Stromal cell of bone marrow (primary cell): ENCODE measurements around the gene NFATC4.
"Not testable (repeated sequence)": the region's sequence is repeated elsewhere in the genome, so short reads cannot be mapped to it uniquely, and the experiment has no call there.

ENCODE experiments used
- DNase-seq: peaks from one replicate; pipeline ENCODE4 v3.0.0-alpha.2; 2012; ENCODE audit warnings: low read depth

The NFATC4 gene

DNA sequence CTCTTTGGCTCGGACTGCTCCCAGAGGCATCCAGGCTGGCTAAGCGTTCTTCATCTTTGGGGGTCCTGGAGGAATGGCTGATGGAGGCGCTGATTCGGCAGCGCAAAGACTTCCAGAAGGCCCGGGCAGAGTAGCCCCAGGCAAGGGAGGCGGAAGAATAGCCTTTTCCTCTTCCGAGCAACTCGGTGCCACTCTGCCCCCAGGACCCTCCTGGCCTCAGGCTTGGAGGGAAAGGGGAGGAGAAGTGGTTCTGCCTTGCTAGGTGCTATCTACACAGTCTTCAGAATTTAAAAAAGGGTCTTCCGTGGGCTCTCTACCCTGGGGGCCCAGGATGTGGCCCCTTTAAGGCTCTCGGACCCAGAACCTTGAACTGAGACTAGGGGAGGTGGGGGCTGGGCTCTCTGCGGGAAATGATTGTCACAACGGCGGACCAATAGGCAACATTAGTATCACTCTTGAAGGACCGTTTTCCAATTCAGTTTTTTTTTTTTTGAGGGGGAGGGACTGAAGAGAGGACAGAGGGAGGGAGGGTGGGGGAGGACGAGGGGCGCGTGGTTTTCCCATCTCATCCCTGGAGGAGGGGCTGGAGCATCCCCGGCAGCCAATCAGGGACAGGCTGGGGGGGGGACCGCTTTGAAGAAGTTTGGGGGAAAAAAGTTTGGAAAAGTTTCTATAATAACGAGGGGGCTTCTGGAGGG lies at the start of gene NFATC4:
Gene NFATC4, plus strand, starts transcription at position 671 of the 698 bp plus-strand sequence. CDS start 157 bp downstream, outside the sequence.
- DNase-seq: peak; percentile 97

DNA sequence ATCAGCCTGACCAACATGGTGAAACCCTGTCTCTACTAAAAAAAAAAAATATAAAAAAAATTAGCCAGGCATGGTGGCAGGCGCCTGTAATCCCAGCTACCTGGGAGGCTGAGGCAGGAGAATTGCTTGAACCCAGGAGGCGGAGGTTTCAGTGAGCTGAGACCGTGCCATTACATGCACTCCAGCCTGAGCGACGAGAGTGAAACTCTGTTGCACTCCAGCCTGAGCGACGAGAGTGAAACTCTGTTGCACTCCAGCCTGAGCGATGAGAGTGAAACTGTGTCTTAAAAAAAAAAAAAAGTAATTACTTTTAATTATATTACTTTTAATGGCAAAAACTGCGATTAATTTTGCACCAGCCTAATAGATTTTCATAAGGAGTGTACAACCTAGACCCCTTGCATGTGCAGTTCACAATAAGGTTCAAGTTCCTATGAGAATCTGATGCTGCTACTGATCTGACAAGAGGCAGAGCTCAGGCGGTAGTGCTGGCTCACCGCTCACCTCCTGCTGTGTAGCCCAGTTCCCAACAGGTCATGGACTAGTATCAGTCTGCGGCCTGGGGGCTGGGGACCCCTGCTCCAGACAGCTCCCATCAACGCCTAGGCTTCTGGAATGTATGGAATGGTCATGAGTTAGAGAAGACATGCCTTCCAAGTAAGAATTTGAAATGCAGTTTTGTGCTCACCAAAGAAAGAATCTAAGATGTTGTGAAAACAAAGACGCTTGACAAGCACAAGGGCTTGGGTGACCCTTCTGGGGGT lies 46.6 kb upstream of the NFATC4 start:
- DNase-seq: no peak

DNA sequence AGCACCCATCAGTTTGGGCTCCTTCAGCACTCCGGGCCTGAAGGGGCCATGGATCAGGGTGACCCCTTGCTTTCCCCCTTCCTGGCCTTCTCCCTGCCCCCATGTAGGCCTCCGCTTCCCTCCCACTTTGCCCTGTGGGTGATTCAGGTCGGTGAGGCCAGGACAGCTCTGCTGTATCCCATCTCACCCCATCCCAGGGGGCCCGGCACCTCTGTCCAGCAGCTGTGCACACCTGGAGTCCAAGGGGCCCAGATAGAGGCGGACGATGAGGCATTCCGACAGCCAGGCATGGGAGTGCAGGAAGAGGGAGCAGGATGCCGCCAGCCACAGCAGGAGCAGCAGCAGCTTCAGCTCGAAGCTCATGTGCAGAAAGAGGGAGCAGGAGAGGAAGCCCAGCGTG lies 45.3 kb upstream of the NFATC4 start:
- no peak for DNase-seq

DNA sequence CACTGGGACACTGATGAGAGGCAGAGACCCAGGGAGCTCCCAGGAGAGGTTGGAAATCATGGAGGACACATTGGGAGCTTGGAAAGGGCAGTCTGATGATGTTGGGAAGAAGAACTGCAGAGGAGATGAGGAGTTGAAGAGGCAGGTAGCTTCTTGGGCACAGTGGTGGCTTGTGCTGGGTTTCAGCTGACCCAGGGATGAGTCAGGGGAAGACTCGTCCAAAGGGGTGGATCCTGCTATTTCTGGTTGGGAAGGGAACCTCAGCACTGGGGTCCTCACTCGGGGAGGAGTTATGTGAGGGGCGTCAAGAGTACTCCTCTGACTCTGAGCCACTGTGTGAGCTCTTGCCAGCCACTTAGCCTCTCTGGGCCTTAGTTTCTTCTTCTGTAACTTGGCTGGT lies 44.6 kb upstream of the NFATC4 start:
- no peak for DNase-seq

DNA sequence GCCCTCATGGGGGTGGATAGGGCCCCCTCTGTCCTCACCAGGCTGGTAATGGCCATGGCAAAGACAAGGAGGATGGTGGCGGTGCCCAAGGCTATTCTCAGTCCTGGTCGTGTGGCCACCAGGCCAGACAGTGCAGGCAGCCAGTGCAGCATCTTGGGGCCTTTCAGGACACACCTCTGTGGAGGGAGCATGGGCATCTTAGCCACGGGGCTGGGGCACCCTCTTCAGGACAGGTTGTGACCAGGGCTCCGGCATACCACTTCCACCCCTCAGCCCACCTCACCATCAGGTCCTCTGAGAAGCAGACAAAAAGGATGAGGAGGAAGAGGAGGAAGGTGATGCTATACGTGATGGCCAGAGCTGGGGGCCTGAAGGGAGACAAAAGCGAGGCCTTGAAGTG lies 44.0 kb upstream of the NFATC4 start:
- no peak for DNase-seq

DNA sequence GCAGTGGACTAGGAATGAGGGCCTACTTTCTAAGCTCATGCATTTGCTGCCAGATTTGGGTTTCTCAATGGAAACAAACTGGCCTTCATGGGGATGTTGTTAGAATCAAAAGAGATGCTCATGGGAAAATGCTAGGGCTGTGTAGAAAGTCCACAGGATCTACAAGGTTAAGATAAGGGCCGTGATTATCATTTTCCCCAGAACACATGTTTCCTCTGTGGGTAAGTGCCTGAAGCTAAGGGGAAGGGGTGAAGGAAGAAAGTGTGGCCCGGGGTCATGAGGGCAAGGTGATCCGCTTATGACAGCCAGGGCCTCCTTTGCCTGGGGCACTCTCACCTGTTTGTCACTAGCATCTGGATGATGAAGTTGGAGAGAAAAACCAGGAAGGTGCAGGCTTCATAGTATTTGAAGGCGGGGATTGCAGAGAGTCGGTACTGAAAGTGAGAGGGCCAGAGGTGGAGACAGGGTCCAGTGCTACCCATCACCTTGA lies 42.9 kb upstream of the NFATC4 start:
- no peak for DNase-seq

DNA sequence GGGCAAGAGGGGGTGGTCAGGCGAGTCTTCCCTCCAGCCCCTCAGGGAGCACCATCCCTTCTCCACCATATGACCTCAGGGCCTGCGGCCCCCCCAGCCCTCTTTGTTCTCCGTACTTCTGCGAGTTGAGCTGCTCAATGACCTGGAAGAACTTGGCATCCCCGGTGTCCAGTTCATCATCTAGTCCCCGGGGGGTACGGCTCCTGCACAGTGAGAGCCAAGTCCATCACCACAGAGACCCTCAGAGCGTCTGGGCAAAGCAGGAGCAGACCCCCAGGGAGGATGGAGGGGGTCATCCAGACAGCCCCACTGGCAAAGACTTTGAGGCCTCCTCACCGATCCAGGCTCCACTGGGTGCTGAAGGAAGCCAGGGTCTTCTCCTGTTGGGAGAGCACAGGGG lies 42.0 kb upstream of the NFATC4 start:
- no peak for DNase-seq

DNA sequence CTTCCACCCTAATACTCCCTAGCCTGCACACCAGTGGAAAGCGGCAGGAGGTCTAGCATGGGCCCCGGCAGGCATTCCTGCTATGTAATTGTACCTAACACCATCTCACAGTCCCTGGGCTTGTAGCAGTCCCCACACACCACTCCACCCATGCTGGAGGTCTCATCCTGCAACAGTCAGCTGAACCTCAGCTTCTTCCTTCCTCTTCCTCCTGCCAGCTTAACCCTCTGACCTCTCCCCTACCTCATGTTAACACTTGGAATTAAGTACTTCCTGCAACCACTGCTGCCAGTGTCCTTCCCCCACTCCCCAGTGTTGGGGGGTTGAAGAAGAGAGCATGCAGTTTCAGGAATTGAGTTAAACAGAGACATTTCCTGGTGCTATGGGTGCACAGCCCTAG lies 40.7 kb upstream of the NFATC4 start:
- no peak for DNase-seq

DNA sequence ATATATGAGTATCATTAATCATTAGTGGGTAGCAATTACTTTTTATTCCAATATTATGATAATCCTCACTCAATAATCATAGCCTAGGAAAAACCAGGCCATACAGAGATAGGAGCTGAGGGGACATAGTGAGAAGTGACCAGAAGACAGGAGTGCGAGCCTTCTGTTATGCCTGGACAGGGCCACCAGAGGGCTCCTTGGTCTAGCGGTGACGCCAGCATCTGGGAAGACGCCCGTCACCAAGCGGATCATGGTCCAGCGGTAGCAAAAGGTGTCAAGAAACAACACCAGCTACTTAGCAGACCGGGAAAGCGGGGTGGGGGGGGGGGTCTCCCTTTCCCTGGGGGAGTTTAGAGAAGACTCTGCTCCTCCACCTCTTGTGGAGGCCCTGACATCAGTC lies 40.1 kb upstream of the NFATC4 start:
- DNase-seq: not testable (repeated sequence)

DNA sequence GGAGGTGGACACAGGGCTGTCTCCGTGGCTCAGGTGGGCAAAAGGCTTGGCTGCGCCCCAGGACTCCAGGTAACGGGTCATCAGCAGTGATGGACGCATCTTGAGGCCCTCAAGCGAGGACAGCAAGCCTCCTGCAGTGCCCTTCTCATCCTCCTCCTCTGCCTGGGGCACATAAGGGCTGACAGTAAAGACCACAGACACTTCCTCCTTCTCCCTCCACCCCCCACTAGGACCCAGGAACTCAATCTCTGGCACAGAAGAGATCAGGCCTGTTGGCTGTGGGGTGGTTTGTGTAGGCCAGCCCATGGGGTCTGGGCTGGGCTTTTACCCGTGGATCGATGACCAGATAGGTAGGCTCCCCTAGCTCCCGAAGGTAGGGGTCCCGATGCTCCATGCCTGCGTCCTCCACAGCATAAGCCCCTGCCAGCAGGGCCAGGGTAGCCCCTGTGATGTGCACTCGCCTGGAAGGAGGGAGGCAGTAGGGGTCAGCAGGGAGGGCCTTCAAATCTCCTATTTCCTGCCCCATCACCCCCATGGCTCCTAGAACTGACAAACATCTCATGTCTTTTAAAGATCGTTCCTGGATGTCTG lies 38.8 kb upstream of the NFATC4 start:
- no peak for DNase-seq

DNA sequence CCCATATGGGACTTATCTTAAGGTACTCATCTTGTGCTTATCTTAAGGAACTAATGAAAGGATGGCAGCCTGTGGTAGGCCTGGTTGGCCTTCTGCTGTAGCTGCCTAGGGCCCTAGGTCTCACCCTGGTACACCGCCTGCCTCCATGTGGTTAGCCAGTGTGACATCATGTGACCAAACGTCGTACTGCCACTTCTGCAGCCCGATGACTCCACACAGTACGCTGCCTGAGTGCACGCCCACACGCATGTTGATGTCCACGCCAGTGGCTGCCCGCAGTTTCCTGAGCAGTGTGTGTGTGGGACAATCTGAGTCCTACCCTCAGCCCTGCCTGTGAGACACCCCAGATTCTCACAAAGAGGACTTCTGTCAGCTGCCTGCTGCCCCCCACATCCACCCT lies 38.2 kb upstream of the NFATC4 start:
- no peak for DNase-seq

DNA sequence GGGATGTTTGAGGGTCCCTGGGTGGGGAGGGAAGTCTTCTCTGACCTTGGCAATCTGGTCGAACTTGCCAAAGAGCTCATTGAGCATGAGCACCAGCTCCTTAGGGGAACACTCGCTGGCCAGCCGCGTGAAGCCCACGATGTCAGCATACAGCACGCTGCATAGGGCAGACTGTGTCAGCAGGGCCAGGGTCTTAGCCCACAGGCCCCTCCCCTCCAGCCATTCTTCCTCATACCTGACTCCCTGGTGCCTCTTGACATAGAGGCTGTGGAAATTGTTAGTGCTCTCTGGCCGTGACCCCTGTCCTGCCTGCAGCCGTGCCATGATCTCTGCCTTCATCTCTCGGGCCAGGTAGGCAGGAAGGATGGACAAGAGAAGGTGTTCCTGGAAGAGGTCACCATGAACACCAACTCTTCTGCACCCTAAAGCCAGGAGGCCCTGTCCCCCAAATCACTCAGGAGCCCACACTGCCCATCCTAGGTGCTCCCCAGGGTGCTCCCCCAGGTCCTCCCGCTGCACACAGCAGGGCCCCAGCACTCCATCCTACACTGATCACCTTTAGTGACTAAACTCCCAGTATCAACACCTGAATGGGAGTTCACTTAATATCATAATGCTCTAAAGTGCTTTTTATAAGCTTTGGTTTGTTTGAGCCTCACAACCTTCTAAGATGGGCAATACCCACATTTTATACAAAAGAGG lies 36.9 kb upstream of the NFATC4 start:
- no peak for DNase-seq

DNA sequence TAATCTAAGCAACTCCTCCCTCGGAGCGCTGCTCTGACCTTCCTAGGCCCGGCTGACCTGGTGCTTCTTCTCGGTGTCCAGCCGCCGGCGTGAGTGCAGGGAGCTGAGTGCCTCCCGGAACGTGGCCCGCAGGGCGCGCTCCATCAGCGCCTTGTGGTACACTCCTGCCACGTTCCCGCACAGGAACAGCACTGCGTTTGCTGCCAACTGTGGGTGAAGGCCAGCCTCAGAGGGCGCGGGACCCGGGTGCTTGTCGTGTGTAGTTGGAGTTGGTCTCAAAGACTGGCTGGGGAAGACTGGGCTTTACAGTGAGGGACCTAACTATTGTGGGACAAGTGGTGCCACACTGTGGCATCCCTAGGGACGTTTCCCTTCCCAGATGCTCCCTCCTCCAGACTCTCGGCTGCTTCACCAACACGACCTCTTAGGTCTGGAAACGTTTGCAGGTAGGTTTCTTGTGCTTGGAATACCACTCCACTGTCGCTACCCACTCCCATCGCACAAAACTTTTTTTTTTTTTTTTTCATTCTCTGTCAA lies 36.2 kb upstream of the NFATC4 start:
- DNase-seq: no peak

DNA sequence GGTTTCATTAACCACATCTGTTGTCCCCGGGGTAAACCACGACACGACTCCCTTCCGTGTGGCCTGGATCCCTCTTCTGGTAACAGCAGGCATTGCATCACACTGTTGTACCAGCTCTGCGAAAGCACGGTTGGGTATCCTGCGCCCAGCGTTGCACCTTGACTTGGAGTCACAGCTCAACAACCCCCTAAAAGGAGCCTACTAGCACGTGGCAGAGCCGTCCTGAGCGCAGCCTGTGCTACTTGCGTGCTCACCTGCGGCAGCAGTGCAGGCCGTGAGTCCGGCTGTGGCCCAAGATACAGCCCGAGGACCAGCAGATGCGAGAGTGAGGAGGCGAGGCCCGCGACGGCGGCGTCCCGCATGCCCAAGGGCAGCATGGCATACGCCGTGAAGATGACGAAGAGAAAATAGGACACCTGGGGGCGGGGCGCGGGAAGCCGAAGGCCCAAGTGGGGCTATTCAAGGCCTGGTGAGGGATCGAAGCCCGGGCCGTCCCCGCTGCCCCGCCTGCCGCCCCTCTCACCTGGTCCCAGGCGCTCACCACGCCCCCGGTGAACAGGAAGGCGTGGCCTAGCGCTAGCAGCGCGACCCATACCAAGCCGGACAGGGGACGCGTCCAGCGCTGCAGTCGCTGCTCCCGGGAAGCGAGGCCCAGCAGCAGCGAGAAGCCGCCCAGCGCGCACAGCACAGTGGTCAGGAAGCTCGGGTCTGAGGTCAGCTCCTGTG lies 35.6 kb upstream of the NFATC4 start:
- no peak for DNase-seq

DNA sequence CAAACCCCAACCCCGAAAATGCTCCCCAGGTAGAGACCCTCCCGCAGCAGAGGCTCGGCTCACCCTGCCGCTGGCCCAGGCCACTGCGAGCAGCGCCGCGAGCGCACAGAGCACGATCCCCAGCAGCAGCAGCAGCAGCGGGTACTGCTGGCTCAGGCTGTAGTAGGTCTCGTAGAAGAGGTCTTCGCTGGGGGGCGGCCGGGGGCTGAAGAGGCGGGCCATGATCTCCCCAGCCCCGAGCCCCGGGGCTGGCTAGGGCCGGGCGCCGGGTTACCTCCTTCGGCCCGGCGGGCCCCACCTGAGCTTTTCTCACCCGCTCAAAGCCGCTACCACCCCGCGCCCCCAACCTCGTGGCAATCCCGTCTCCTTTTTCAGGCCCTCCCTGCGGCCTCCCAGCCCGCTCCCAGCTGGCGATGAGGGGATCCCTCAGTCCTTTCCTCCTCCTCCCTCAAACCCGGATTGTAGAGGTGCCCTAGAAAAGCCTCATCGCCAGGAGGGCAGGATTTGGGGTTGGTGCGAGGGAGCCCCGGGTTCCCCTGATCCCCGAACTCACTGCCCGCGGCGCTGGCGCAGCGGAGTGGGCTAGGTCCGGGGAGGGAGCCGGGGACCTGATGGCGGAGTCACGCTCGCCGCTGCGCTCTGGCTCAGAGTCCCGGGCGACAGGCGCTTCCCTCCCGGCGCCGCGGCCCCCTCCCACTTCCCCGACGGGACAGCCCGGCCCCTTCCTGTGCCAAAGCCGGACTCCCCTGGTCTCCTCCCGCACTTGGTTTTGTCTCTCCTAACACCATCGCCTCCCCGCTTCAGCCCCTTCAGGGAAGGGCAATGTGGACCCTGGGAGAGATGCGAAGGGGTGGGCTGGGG lies 33.3 kb upstream of the NFATC4 start, which contains the start of gene ADCY4:
Gene ADCY4, minus strand, starts transcription at position 641 of the 861 bp plus-strand sequence. Its CDS starts 419 bp downstream, at position 222.
- no peak for DNase-seq

DNA sequence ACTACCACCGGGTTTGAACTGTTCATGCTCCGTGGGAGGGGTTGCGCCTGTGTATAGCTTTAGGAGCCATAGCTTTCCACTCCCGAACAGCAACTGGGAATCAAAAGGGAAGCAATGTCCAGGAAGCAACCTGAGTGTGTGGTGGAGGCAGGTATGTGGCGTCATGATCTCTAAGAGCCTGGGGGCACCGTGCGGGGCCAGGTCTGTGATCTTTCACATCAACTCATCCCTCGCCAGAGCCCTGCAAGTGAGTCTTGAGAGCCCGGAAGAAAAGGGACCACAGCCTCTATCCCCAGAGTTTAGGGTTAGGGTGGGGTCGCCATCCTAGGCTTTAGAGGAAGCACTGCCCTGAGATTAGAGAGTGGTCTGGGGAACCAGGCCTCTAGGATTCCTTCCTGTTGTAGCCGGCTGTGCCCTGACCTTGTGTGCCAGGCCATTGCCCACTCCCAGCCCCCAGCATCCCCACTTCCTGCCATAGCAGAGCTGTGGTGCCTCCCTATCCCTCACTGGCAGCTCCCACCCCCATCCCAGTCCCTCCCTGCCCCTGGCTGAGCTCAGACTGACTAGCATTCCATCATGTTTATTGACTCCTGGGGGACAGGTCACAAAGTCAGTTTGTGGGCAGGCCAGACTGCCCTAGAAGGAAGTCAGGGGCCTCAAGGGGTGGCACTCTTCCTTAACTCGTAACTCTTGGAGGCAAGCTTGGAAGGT lies 32.4 kb upstream of the NFATC4 start:
- DNase-seq: no peak

DNA sequence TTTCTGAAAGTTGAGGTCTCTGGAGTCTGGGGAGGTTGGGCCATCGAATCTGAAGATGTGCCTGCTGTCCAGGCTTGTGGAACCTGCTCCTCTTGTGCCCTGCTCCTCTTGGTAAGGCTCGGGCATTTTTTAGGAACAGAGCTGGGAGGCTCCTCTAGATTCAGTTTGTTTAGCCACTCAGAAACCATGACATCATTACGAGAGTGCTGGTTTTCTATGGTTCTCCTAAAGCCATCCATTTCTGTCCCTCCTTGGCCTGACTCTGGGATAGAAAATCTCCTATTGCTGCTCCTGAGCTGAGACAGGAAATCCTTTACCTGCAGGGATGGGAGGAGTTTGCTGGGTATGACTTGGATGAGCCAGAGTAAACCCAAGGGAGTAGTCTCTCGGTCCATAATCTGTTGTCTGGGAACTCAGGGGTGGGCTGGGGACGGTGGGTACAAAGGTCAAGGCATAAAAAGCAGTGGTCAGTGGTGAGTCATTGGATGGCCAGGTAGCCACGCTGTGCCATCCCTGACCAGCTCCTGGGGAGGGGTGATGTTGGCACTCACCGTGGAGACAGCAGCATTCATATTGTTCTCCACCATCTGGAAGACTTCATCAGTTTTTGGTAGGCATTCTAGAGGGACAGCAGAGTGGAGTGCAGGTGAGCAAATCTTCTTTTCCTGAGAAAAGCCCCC lies 30.7 kb upstream of the NFATC4 start:
- DNase-seq: no peak

DNA sequence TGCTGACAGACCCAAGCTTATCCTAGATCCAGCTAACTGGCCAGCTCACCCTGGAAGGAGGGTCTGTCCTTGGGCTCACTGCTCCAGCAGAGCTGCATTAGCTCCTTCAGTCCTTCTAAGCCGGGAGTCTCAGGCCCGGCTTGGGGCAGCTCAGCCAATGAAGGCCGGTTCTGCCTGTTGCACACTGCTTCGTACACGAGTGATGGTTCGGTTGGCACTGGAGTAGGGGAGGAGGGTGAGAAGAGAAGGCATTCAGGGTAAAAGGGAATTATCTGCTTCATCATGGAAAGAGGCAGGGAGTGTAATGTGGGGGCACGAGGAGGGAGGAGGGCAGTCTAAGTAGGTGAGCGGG lies 30.2 kb upstream of the NFATC4 start:
- DNase-seq: no peak

DNA sequence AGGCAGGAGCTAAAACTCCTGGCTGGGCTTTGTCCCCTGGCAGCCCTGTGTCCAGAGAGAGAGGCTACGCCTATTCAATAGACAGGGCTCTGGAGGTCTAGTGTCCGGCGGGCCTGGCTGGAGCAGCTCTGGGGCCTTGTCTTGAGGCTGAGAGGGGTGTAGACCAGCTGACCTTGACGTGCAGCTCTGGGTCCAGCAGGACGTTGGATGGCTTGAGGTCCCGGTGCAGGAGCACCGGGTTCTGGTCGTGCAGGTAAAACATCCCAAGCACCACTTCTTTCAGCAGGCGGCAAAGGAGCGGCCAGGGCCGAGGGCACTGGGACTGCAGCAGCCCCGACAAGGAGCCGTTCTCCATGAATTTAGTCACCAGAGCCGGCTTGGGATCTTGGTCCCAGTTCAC lies 29.1 kb upstream of the NFATC4 start:
- no peak for DNase-seq
